C4-2B (cell line): ENCODE results near the gene CCDC88B.

Experiments used
- H3K27ac ChIP-seq: fragments of 450-650 bp; 2 replicates; pipeline ENCODE4 v1.5.1; 2017
- ZFX ChIP-seq: fragments of 450-650 bp; IDR thresholded peaks from 2 replicates; pipeline ENCODE4 v1.6.1; 2017
- TF ChIP-seq, protein P1 (sequence below): fragments of 450-650 bp; conservative IDR thresholded peaks from 2 replicates; pipeline ENCODE4 v1.5.1; 2017; ENCODE audit warnings: mild to moderate bottlenecking

CCDC88B gene

GRCh38 chr11:64347193-64347867 lies 7.3 kb downstream of the CCDC88B start:
- H3K27ac ChIP-seq, result no peak overlapping the region
- no peak for TF ChIP-seq ZFX
- TF ChIP-seq, protein P1, sequence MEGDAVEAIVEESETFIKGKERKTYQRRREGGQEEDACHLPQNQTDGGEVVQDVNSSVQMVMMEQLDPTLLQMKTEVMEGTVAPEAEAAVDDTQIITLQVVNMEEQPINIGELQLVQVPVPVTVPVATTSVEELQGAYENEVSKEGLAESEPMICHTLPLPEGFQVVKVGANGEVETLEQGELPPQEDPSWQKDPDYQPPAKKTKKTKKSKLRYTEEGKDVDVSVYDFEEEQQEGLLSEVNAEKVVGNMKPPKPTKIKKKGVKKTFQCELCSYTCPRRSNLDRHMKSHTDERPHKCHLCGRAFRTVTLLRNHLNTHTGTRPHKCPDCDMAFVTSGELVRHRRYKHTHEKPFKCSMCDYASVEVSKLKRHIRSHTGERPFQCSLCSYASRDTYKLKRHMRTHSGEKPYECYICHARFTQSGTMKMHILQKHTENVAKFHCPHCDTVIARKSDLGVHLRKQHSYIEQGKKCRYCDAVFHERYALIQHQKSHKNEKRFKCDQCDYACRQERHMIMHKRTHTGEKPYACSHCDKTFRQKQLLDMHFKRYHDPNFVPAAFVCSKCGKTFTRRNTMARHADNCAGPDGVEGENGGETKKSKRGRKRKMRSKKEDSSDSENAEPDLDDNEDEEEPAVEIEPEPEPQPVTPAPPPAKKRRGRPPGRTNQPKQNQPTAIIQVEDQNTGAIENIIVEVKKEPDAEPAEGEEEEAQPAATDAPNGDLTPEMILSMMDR, result no peak

DNA sequence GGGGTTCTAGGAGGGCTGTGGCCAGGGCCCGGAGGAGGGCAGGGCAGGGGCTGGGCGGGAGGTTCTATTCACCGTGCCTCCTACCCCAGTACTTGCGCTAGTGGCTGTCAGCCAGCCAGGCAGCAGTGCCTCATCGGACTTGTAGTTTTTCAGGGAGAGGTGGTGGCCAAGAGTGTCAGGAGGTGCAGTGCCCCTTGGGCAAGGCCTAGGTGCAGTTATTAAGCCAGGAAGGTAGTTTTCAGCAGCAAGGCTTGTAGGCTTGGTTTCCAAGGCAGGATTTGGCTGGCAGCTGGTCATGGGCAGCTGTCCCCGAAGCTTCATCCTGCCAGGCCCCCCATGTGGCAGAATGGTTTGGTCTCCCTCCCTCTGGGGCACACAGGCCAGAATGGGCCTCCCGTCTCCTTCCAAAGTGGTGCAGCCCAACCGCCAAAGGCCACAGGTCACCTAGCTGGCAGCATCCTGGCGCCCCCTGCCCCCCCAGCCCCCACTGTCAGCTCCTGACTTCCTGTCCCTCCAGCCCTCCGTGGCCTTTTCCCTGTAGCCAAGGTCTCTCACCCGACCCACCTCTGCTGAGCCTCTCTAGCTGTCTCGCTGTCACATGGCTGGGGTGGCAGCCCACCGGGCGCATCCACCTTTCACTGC lies 8.5 kb downstream of the CCDC88B start:
- H3K27ac ChIP-seq, result no peak overlapping the region
- TF ChIP-seq, protein P1, result no peak
- no peak for TF ChIP-seq ZFX

DNA sequence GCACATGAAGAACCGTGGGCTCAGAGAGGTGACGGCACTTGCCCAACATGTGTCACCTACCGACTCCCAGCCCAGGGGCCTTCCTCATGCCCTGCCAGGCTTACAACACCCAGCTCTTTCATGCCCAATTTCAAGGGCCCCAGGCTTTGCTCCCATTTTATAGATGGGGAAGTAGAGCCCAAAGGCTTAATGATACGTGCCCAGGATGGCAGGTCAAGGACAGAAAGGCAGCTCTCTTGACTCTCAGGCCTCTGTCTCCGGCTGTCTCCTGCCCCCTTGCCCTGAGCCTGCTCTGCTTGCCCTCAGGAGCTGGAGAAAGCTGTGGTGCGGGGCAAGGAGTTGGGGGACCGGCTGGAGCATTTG lies 9.0 kb downstream of the CCDC88B start:
- H3K27ac ChIP-seq, result no peak overlapping the region
- TF ChIP-seq, protein P1, result no peak
- no peak for TF ChIP-seq ZFX

- H3K27ac ChIP-seq, result no peak overlapping the region
- TF ChIP-seq ZFX, result no peak
- TF ChIP-seq, protein P1, result no peak
These were observed 9.4 kb downstream of the CCDC88B start for GRCh38 chr11:64349404-64349803.

DNA sequence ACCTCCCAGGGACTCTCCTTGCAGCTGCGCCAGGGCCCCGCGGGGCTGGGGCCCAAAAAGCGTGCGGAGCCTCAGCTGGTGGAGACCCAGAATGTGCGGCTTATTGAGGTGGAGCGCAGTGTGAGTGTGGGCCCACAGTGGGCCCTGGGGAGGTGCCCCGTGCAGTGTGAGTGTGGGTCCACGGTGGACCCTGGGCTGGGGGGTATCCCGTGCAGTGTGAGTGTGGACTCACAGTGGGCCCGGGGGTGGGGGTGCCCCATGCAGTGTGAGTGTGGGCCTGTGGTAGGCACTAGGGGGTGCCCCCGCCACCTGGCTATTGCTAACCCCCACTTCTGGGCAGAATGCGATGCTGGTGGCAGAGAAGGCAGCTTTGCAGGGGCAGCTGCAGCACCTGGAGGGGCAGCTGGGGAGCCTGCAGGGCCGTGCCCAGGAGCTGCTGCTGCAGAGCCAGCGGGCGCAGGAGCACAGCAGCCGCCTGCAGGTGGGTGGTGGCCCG lies 11.2 kb downstream of the CCDC88B start:
- no peak overlapping the region for H3K27ac ChIP-seq
- TF ChIP-seq, protein P1, result no peak
- TF ChIP-seq ZFX, result no peak

- no peak for TF ChIP-seq ZFX
- TF ChIP-seq, protein P1, result no peak
- H3K27ac ChIP-seq, result no peak overlapping the region
These were observed 12.3 kb downstream of the CCDC88B start for GRCh38 chr11:64352099-64352994.
